Measurements from ENCODE around the gene ACSF3. TPM values are rescaled to one million over a fixed set of nuclear protein-coding genes. Genes with fewer than 3 reads are reported as not detected.

Gene ACSF3
- total RNA-seq, 1 donor from 2014 or later = 39.8 TPM

- Mint-ChIP-seq H3K4me1 (ENCODE audit: low read depth) (no peaks in the 10 kb centered on the region), H3K9me3 (peaks cover 12% of the 10 kb centered on the region), H3K27ac (no peak overlapping the region), H3K27me3 (ENCODE audit: low read depth) (no peaks in the 10 kb centered on the region), H3K36me3 (ENCODE audit: low read depth) (peaks cover 57% of the 10 kb centered on the region), H3K4me3 (ENCODE audit: low read depth) (no peak overlapping the region)
- DNase-seq (ENCODE audit: low spot score) = no peak
- intact Hi-C loops (cut with micrococcal nuclease) = no loop called here
These were observed 53.6 kb downstream of the ACSF3 start for GRCh38 chr16:89147085-89147817.

DNA sequence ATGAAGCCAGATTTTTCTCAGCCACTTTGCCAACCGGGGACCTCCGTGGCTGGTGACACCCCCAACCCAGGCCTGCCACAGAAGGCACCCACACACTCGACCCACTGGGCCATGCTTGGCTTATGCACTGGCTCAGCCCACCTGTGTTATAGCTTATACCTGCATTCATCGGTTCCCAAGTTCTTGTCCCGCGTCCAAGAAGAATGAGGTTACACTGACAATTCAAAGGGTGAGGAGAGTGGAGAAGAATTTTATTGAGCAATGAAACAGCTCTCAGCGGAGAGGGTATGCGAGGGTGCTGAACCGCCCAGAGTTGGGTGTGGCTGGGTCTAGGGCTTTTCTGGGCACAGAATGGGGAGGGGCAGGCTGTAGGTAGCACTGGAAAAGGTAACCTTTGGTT is 55.7 kb downstream of the ACSF3 start:
- H3K36me3 Mint-ChIP-seq (ENCODE audit: low read depth) = peaks cover 55% of the 10 kb centered on the region
- no peaks in the 10 kb centered on the region for H3K4me1 Mint-ChIP-seq (ENCODE audit: low read depth)
- H3K4me3 Mint-ChIP-seq (ENCODE audit: low read depth) = no peak overlapping the region
- DNase-seq (ENCODE audit: low spot score) = no peak
- H3K9me3 Mint-ChIP-seq = peaks cover 12% of the 10 kb centered on the region
- no peak overlapping the region for H3K27ac Mint-ChIP-seq
- no peaks in the 10 kb centered on the region for H3K27me3 Mint-ChIP-seq (ENCODE audit: low read depth)
- intact Hi-C loops (cut with micrococcal nuclease) = no loop called here

DNA sequence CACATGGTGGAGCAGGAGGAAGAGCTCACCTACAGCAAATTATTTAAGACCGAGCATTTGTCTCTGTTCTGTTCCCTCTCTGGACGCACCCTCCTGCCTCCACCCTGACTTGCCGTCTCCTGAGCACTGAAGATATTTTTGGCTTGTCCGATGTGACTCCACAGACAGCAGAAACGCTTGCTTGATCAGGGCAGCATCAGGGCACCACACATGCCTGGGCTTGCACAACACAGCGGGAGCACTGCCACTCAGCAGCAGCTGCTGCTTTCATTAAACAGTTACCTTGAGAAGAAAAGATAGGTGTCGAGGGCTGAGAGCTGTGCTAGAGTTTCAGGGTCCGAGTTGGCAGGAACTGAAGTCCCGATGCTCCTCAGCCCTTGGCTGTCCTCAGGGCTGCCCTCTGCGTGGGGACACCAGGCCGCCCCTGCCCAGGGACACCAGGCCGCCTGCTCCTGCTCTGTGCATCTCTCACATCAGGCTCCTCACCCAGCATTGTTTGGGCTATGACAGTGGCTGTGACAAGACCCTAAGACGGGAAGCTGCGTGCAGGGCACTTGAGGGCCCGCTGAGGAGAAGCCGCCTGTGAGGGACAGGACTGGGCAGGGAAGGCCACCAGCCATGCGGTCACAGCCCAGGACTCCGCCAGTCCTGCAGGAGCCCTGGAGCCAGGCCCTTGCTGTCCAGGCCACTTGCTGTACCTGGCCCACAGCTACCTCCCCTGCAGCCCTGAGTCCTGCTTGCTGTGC is 56.6 kb downstream of the ACSF3 start:
- peaks cover 12% of the 10 kb centered on the region for H3K9me3 Mint-ChIP-seq
- no peak for DNase-seq (ENCODE audit: low spot score)
- no peak overlapping the region for H3K4me3 Mint-ChIP-seq (ENCODE audit: low read depth)
- H3K27me3 Mint-ChIP-seq (ENCODE audit: low read depth) = no peaks in the 10 kb centered on the region
- peaks cover 55% of the 10 kb centered on the region for H3K36me3 Mint-ChIP-seq (ENCODE audit: low read depth)
- H3K4me1 Mint-ChIP-seq (ENCODE audit: low read depth) = no peaks in the 10 kb centered on the region
- no peak overlapping the region for H3K27ac Mint-ChIP-seq
- intact Hi-C loops (cut with micrococcal nuclease) = no loop called here

GRCh38 chr16:89150981-89151380 is 57.3 kb downstream of the ACSF3 start:
- H3K27ac Mint-ChIP-seq = no peak overlapping the region

GRCh38 chr16:89152831-89153700 is 59.4 kb downstream of the ACSF3 start:
- Mint-ChIP-seq H3K4me3 (ENCODE audit: low read depth) (no peak overlapping the region), H3K36me3 (ENCODE audit: low read depth) (peaks cover 36% of the 10 kb centered on the region)

More at GRCh38 chr16:89150981-89151380, 57.3 kb downstream of the ACSF3 start:
- H3K4me1 Mint-ChIP-seq (ENCODE audit: low read depth) = no peaks in the 10 kb centered on the region
- no peaks in the 10 kb centered on the region for H3K27me3 Mint-ChIP-seq (ENCODE audit: low read depth)
- DNase-seq (ENCODE audit: low spot score) = no peak
- intact Hi-C loops (cut with micrococcal nuclease) = no loop called here
- H3K4me3 Mint-ChIP-seq (ENCODE audit: low read depth) = no peak overlapping the region
- H3K36me3 Mint-ChIP-seq (ENCODE audit: low read depth) = peaks cover 52% of the 10 kb centered on the region
- peaks cover 12% of the 10 kb centered on the region for H3K9me3 Mint-ChIP-seq

GRCh38 chr16:89153848-89154271 is 60.2 kb downstream of the ACSF3 start:
- H3K36me3 Mint-ChIP-seq (ENCODE audit: low read depth) = peaks cover 28% of the 10 kb centered on the region
- H3K4me1 Mint-ChIP-seq (ENCODE audit: low read depth) = no peaks in the 10 kb centered on the region
- intact Hi-C loops (cut with micrococcal nuclease) = no loop called here
- peaks cover 18% of the 10 kb centered on the region for H3K9me3 Mint-ChIP-seq
- no peak overlapping the region for H3K4me3 Mint-ChIP-seq (ENCODE audit: low read depth)
- DNase-seq (ENCODE audit: low spot score) = no peak
- H3K27me3 Mint-ChIP-seq (ENCODE audit: low read depth) = no peaks in the 10 kb centered on the region
- no peak overlapping the region for H3K27ac Mint-ChIP-seq

More at GRCh38 chr16:89152831-89153700, 59.4 kb downstream of the ACSF3 start:
- DNase-seq (ENCODE audit: low spot score) = no peak
- H3K27me3 Mint-ChIP-seq (ENCODE audit: low read depth) = no peaks in the 10 kb centered on the region
- H3K9me3 Mint-ChIP-seq = peaks cover 16% of the 10 kb centered on the region
- no peak overlapping the region for H3K27ac Mint-ChIP-seq
- intact Hi-C loops (cut with micrococcal nuclease) = no loop called here
- no peaks in the 10 kb centered on the region for H3K4me1 Mint-ChIP-seq (ENCODE audit: low read depth)

- intact Hi-C loops (cut with micrococcal nuclease) = no loop called here
- H3K9me3 Mint-ChIP-seq = peaks cover 11% of the 10 kb centered on the region
These were observed 60.9 kb downstream of the ACSF3 start for GRCh38 chr16:89154390-89155183.

GRCh38 chr16:89155184-89155679 is 61.6 kb downstream of the ACSF3 start:
- Mint-ChIP-seq H3K27me3 (ENCODE audit: low read depth) (no peaks in the 10 kb centered on the region), H3K27ac (no peak overlapping the region)
- intact Hi-C loops (cut with micrococcal nuclease) = no loop called here

More at GRCh38 chr16:89154390-89155183, 60.9 kb downstream of the ACSF3 start:
- Mint-ChIP-seq H3K4me3 (ENCODE audit: low read depth) (no peak overlapping the region), H3K4me1 (ENCODE audit: low read depth) (no peaks in the 10 kb centered on the region), H3K27ac (no peak overlapping the region), H3K27me3 (ENCODE audit: low read depth) (no peaks in the 10 kb centered on the region), H3K36me3 (ENCODE audit: low read depth) (peaks cover 21% of the 10 kb centered on the region)
- no peak for DNase-seq (ENCODE audit: low spot score)

DNA sequence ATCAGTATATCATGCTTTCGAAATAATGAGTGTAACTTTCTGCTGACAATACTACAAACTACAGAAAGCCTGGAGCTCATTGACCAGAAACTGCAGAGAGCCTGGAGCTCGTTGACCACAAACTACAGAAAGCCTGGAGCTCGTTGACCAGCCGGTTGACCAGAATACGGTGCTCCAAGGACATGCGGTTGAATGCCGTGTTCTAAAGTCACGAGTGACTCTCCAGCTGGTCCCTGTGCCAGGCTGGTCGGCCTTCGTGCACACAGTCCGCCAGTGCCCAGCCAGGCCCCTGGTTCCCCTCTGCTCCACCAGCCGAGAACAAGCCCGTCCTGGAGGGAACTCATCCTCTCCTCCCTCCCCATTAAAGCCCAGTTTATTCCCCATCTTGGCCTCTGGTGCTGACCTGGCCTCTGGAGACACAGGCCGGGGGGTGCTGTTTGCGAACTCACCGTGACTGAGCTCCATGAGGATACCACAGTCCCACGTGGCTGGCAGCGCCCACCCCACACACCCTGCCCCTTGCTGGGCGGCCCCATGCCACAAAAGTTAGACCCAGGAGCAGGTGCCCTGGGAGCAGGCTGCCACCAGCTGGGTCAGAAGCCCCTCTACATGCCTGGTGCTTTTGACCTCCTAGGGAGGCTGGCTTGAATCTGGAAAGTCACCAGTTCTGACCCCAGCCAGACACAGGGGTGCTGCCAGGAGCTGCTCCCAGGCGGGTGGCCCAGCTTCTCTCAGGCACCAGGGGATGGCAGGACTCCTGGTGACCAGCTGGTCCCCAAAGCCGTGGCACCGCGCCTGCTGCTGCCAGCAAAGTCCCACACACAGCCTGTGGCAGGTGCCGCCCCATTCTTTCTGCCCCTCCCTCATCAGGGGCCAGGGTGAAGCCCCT is 62.4 kb downstream of the ACSF3 start:
- H3K36me3 Mint-ChIP-seq (ENCODE audit: low read depth) = peaks cover 8% of the 10 kb centered on the region
- intact Hi-C loops (cut with micrococcal nuclease) = no loop called here
- H3K27ac Mint-ChIP-seq = no peak overlapping the region
- H3K9me3 Mint-ChIP-seq = peaks cover 10% of the 10 kb centered on the region
- DNase-seq (ENCODE audit: low spot score) = no peak
- no peaks in the 10 kb centered on the region for H3K4me1 Mint-ChIP-seq (ENCODE audit: low read depth)
- H3K4me3 Mint-ChIP-seq (ENCODE audit: low read depth) = no peak overlapping the region
- no peaks in the 10 kb centered on the region for H3K27me3 Mint-ChIP-seq (ENCODE audit: low read depth)

More at GRCh38 chr16:89155184-89155679, 61.6 kb downstream of the ACSF3 start:
- H3K36me3 Mint-ChIP-seq (ENCODE audit: low read depth) = peaks cover 14% of the 10 kb centered on the region
- no peaks in the 10 kb centered on the region for H3K4me1 Mint-ChIP-seq (ENCODE audit: low read depth)
- no peak overlapping the region for H3K4me3 Mint-ChIP-seq (ENCODE audit: low read depth)
- no peak for DNase-seq (ENCODE audit: low spot score)
- H3K9me3 Mint-ChIP-seq = peaks cover 10% of the 10 kb centered on the region

DNA sequence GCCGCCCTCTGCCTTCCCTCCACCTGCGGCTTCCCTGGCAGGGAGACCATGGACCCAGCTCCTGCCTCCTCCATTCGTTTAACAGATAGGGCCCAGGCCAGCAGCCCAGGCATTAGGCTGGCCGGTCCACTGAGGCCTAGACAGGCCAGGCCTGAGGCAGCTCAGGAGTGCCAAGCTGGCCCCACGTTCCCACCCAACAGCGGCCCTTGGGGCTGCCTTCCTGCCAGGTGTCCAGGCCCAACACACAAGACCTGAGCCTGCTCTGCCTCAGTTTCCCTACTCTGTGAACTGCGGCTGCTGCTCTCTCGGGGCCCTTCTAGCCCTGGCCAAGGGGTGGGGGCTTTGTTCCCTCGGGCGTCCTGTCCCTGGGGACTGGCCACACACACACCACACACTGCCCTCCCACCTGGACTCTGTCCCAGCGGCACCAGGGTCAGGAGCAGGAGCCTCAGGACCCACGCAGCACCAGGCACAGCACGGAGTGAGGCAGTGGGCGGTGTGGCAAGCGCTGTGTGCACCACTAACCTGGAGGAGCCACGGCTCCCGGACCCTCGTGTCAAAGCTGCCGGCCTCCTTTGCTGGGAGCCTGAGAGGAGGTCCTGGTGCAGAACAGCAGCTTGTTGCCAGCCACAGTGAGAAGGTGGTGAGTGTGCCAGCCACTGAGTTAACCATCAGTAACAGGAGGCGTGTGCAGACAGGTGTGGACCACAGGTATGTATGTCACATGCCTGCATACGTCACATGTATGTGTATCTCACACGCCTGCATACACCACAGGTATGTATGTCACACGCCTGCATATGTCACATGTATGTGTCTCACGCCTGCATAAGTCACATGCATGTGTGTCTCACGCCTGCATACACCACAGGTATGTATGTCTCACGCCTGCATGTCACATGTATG is 63.3 kb downstream of the ACSF3 start:
- intact Hi-C loops (cut with micrococcal nuclease) = no loop called here
- peaks cover 2% of the 10 kb centered on the region for H3K36me3 Mint-ChIP-seq (ENCODE audit: low read depth)
- H3K4me3 Mint-ChIP-seq (ENCODE audit: low read depth) = no peak overlapping the region
- H3K27ac Mint-ChIP-seq = no peak overlapping the region
- peaks cover 10% of the 10 kb centered on the region for H3K9me3 Mint-ChIP-seq
- DNase-seq (ENCODE audit: low spot score) = no peak
- H3K4me1 Mint-ChIP-seq (ENCODE audit: low read depth) = no peaks in the 10 kb centered on the region
- H3K27me3 Mint-ChIP-seq (ENCODE audit: low read depth) = no peaks in the 10 kb centered on the region

Measured in activated T-helper 2 cell treated with anti-CD3 and anti-CD28 coated beads, Interferon-gamma antibody, Interleukin-2, Interleukin-4, amounts not matched to agents 10 μg/mL and 5 μg/mL and 100 μg/mL, durations not matched to agents 14 hours and 24 hours and 36 hours (primary cell).